H9 (cell line): ENCODE measurements around the gene OR13J1. TPM values are rescaled to one million over a fixed set of nuclear protein-coding genes. Genes with fewer than 3 reads are reported as not detected.

Experiments
- DNase-seq: peaks from one replicate; pipeline ENCODE4 v3.0.0-alpha.2; 2017
- H2AFZ ChIP-seq: one replicate; pipeline ENCODE4 v1.6.1; 2013; ENCODE audit warnings: mild to moderate bottlenecking, low read length, control low read depth, moderate library complexity
- H2AK5ac ChIP-seq: 2 replicates; pipeline ENCODE4 v1.6.1; 2013; ENCODE audit warnings: low read length, control low read depth, mixed read lengths; ENCODE audit not compliant: insufficient read length
- H2BK120ac ChIP-seq: one replicate; pipeline ENCODE4 v1.6.1; 2013; ENCODE audit warnings: low read depth, mild to moderate bottlenecking, low read length, control low read depth, inconsistent platforms; ENCODE audit not compliant: poor library complexity, severe bottlenecking
- H2BK12ac ChIP-seq: 2 replicates; pipeline ENCODE4 v1.6.1; 2013; ENCODE audit warnings: low read length, control low read depth, mixed read lengths, low read depth; ENCODE audit not compliant: insufficient read length
- H2BK15ac ChIP-seq: 2 replicates; pipeline ENCODE4 v1.6.1; 2013; ENCODE audit warnings: low read depth, low read length, control low read depth
- H2BK20ac ChIP-seq: one replicate; pipeline ENCODE4 v1.6.1; 2013; ENCODE audit warnings: low read depth, mild to moderate bottlenecking, low read length, control low read depth, inconsistent platforms; ENCODE audit not compliant: poor library complexity, severe bottlenecking
- H2BK5ac ChIP-seq: 2 replicates; pipeline ENCODE4 v1.6.1; 2013; ENCODE audit warnings: low read length, control low read depth, mixed read lengths; ENCODE audit not compliant: insufficient read length
- H3K14ac ChIP-seq: 2 replicates; pipeline ENCODE4 v1.6.1; 2013; ENCODE audit warnings: low read length, control low read depth; ENCODE audit not compliant: insufficient read depth
- H3K18ac ChIP-seq: 2 replicates; pipeline ENCODE4 v1.6.1; 2013; ENCODE audit warnings: low read depth, mild to moderate bottlenecking, mixed read lengths, low read length, control low read depth; ENCODE audit not compliant: insufficient read length
- H3K23ac ChIP-seq: 2 replicates; pipeline ENCODE4 v1.6.1; 2013; ENCODE audit warnings: low read length, control low read depth, mixed read lengths, low read depth; ENCODE audit not compliant: insufficient read length
- H3K23me2 ChIP-seq: 2 replicates; pipeline ENCODE4 v1.6.1; 2013; ENCODE audit warnings: low read depth, mild to moderate bottlenecking, mixed read lengths, low read length, control low read depth; ENCODE audit not compliant: insufficient read length, poor library complexity, severe bottlenecking
- H3K27ac ChIP-seq: 2 replicates; pipeline ENCODE4 v1.5.1; 2013; ENCODE audit warnings: low read length, control low read depth, mixed read lengths, low read depth; ENCODE audit not compliant: insufficient read length
- H3K27me3 ChIP-seq: 2 replicates; pipeline ENCODE4 v1.6.1; 2013; ENCODE audit warnings: low read length, control low read depth, inconsistent platforms; ENCODE audit not compliant: insufficient read depth
- H3K4ac ChIP-seq: 2 replicates; pipeline ENCODE4 v1.6.1; 2013; ENCODE audit warnings: low read depth, mild to moderate bottlenecking, control low read depth, inconsistent platforms, low read length, moderate library complexity
- H3K4me1 ChIP-seq: 2 replicates; pipeline ENCODE4 v1.6.1; 2013; ENCODE audit warnings: low read length, control low read depth, inconsistent platforms; ENCODE audit not compliant: insufficient read depth
- H3K4me2 ChIP-seq: 2 replicates; pipeline ENCODE4 v1.6.1; 2013; ENCODE audit warnings: low read length, control low read depth, mixed read lengths; ENCODE audit not compliant: insufficient read length, insufficient read depth
- H3K56ac ChIP-seq: 2 replicates; pipeline ENCODE4 v1.6.1; 2013; ENCODE audit warnings: low read depth, mild to moderate bottlenecking, mixed read lengths, low read length, control low read depth; ENCODE audit not compliant: insufficient read length
- H3K79me1 ChIP-seq: 2 replicates; pipeline ENCODE4 v1.6.1; 2013; ENCODE audit warnings: low read depth, mild to moderate bottlenecking, moderate library complexity, low read length, control low read depth, inconsistent platforms; ENCODE audit not compliant: insufficient read depth, poor library complexity, severe bottlenecking
- H3K79me2 ChIP-seq: 2 replicates; pipeline ENCODE4 v1.6.1; 2013; ENCODE audit warnings: low read length, control low read depth, inconsistent platforms; ENCODE audit not compliant: insufficient read depth
- H3K9ac ChIP-seq: 2 replicates; pipeline ENCODE4 v1.6.1; 2013; ENCODE audit warnings: low read length, control low read depth, mixed read lengths; ENCODE audit not compliant: insufficient read length; ENCODE audit errors: extremely low read depth
- H3K9me3 ChIP-seq: one replicate; pipeline ENCODE4 v1.6.1; 2013; ENCODE audit warnings: low read depth, low read length, inconsistent platforms; ENCODE audit not compliant: control insufficient read depth
- H3T11ph ChIP-seq: one replicate; pipeline ENCODE4 v1.6.1; 2013; ENCODE audit warnings: mild to moderate bottlenecking, low read length, control low read depth, inconsistent platforms
- H4K20me1 ChIP-seq: one replicate; pipeline ENCODE4 v1.6.1; 2013; ENCODE audit not compliant: control insufficient read depth, insufficient read length, insufficient read depth
- H4K5ac ChIP-seq: 2 replicates; pipeline ENCODE4 v1.6.1; 2013; ENCODE audit warnings: low read depth, mild to moderate bottlenecking, mixed read lengths, low read length, control low read depth; ENCODE audit not compliant: insufficient read length
- H4K8ac ChIP-seq: replicated peaks from 2 replicates; pipeline ENCODE4 v1.6.1; 2013; ENCODE audit warnings: low read length, control low read depth, mixed read lengths, low read depth; ENCODE audit not compliant: insufficient read length
- H4K91ac ChIP-seq: 2 replicates; pipeline ENCODE4 v1.6.1; 2013; ENCODE audit warnings: low read depth, mild to moderate bottlenecking, moderate library complexity, mixed read lengths, low read length, control low read depth; ENCODE audit not compliant: insufficient read length
- H3K27ac Mint-ChIP-seq, 3 experiments: 2 replicates in 2 of 3; 3 replicates in 1 of 3; pipeline ENCODE4 v1.8.0; 2020 to 2021; ENCODE audit warnings: mixed read lengths in 3 of 3, mild to moderate bottlenecking in 1 of 3, moderate library complexity in 1 of 3
- H3K27me3 Mint-ChIP-seq: 2 replicates; pipeline ENCODE4 v1.8.0; 2021; ENCODE audit warnings: low read depth, mild to moderate bottlenecking, moderate library complexity, mixed read lengths
- H3K36me3 Mint-ChIP-seq, 3 experiments: 2 replicates in 2 of 3; 3 replicates in 1 of 3; pipeline ENCODE4 v1.8.0; 2020 to 2021; ENCODE audit warnings: low read depth in 3 of 3, mixed read lengths in 3 of 3; ENCODE audit not compliant: insufficient read depth in 1 of 3
- H3K4me1 Mint-ChIP-seq, 2 experiments: 2 replicates each; pipeline ENCODE4 v1.8.0; 2020; ENCODE audit warnings: mixed read lengths in 2 of 2
- H3K4me3 Mint-ChIP-seq, 2 experiments: 2 replicates in 1 of 2; 3 replicates in 1 of 2; pipeline ENCODE4 v1.8.0; 2020 to 2021; ENCODE audit warnings: mild to moderate bottlenecking in 2 of 2, mixed read lengths in 2 of 2, moderate library complexity in 1 of 2
- H3K9me3 Mint-ChIP-seq, 2 experiments: 2 replicates in 1 of 2; 3 replicates in 1 of 2; pipeline ENCODE4 v1.8.0; 2020; ENCODE audit warnings: mild to moderate bottlenecking in 2 of 2, mixed read lengths in 2 of 2, moderate library complexity in 1 of 2
- WGBS: extraction: QIAGEN DNeasy Blood & Tissue Kit; methylation state at CpG from one replicate; pipeline ENCODE4 v1.1.7; 2013; ENCODE audit warnings: missing lambda C conversion rate, low lambda C conversion rate, mixed read lengths; ENCODE audit not compliant: insufficient read length; ENCODE audit errors: extremely low coverage; 5-methylcytosine and 5-hydroxymethylcytosine counted together
- total RNA-seq: library from RNA; stranded (reverse); gene quantifications from 2 replicates; pipeline ENCODE4 v1.2.1, GENCODE V29; 2021
- TF ChIP-seq, protein P1 (sequence below): fragments of 200-600 bp; sonication (generic); conservative IDR thresholded peaks from 3 replicates; pipeline ENCODE4 v1.8.0; 2021; ENCODE audit warnings: antibody characterized with exemption, mild to moderate bottlenecking

Gene OR13J1
- total RNA-seq, 1 experiment from 2014 or later, result not detected

DNA sequence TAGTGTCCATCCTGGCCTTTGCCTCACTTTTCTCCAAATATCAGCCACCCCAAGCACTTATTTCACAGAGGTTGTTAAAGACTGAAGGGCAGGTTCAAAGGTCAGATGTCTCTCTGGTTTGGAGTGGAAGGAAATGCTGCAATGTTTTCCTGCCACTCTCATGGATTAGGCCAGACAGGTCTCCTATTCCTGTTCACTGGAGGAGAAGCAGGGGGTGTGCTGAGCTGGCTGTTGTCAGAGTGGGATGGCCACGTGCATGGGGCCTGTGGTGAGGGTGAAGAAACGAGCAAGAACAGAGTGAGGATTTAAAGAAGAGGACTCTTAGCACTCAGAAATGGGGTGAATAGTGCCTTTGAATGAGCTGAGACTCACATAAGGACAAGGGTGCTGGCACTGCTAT lies 34.4 kb downstream of the OR13J1 start:
- Histone ChIP-seq H3K9ac (no peak overlapping the region), H2BK5ac (no peak overlapping the region), H3K14ac (no peak overlapping the region), H2AK5ac (no peak overlapping the region), H2AFZ (no peak overlapping the region), H3K56ac (no peak overlapping the region), H4K5ac (no peak overlapping the region), H3T11ph (no peak overlapping the region), H2BK20ac (no peak overlapping the region), H2BK15ac (no peak overlapping the region), H3K23me2 (no peaks in the 10 kb centered on the region), H2BK120ac (no peak overlapping the region), H3K18ac (no peak overlapping the region), H3K79me1 (no peaks in the 10 kb centered on the region), H4K8ac (no peak overlapping the region), H3K4me1 (no peaks in the 10 kb centered on the region), H3K79me2 (no peaks in the 10 kb centered on the region), H2BK12ac (no peak overlapping the region), H4K20me1 (no peaks in the 10 kb centered on the region), H3K4ac (no peak overlapping the region), H3K9me3 (no peaks in the 10 kb centered on the region), H4K91ac (no peak overlapping the region), H3K23ac (no peak overlapping the region), H3K4me2 (no peak overlapping the region), H3K27ac (no peak overlapping the region), H3K27me3 (no peaks in the 10 kb centered on the region)
- no peaks in the 10 kb centered on the region for H3K9me3 Mint-ChIP-seq
- no peak overlapping the region for H3K27ac Mint-ChIP-seq
- peaks cover 12 to 20% of the 10 kb centered on the region in 2 experiments for H3K4me1 Mint-ChIP-seq
- WGBS, result no CpG with 5 or more reads among the region's 2 CpGs
- no peaks in the 10 kb centered on the region; a peak in 1 of 7 replicates for H3K36me3 Mint-ChIP-seq
- TF ChIP-seq, protein P1, sequence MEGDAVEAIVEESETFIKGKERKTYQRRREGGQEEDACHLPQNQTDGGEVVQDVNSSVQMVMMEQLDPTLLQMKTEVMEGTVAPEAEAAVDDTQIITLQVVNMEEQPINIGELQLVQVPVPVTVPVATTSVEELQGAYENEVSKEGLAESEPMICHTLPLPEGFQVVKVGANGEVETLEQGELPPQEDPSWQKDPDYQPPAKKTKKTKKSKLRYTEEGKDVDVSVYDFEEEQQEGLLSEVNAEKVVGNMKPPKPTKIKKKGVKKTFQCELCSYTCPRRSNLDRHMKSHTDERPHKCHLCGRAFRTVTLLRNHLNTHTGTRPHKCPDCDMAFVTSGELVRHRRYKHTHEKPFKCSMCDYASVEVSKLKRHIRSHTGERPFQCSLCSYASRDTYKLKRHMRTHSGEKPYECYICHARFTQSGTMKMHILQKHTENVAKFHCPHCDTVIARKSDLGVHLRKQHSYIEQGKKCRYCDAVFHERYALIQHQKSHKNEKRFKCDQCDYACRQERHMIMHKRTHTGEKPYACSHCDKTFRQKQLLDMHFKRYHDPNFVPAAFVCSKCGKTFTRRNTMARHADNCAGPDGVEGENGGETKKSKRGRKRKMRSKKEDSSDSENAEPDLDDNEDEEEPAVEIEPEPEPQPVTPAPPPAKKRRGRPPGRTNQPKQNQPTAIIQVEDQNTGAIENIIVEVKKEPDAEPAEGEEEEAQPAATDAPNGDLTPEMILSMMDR, result no peak
- DNase-seq, result no peak
- no peak overlapping the region for H3K4me3 Mint-ChIP-seq
- peaks cover 22% of the 10 kb centered on the region for H3K27me3 Mint-ChIP-seq
